ENCODE data around the gene DGCR2. TPM values are rescaled to one million over a fixed set of nuclear protein-coding genes. Genes with fewer than 3 reads are reported as not detected.

Gene DGCR2
- total and polyA plus RNA-seq, 4 donors = 61.5 to 123 (median 94.6) TPM

GRCh38 chr22:19146215-19146968 lies 24.2 kb upstream of the DGCR2 start:
- WGBS (ENCODE audit: insufficient coverage) = 83% methylated on average over 8 of the region's 11 CpGs
- H3K27ac ChIP-seq (ENCODE audit: low read depth, low read length) = no peak overlapping the region
- peaks cover 42% of the 10 kb centered on the region for H3K27me3 ChIP-seq (ENCODE audit: control insufficient read depth, insufficient read depth, low read length)
- DNase-seq (ENCODE audit: low read depth in 4 of 6, low spot score in 6 of 6) = no peak
- H3K36me3 ChIP-seq (ENCODE audit: control insufficient read depth, insufficient read depth, low read length) = peaks cover 12% of the 10 kb centered on the region
- H3K9me3 ChIP-seq (ENCODE audit: control insufficient read depth, insufficient read depth, low read length) = no peaks in the 10 kb centered on the region
- H3K4me1 ChIP-seq (ENCODE audit: control insufficient read depth, insufficient read depth, low read length) = peaks cover 17% of the 10 kb centered on the region
- no peak overlapping the region for H3K4me3 ChIP-seq (ENCODE audit: low read depth, low read length)

GRCh38 chr22:19143967-19144400 lies 21.8 kb upstream of the DGCR2 start:
- Histone ChIP-seq H3K4me3 (ENCODE audit: low read depth, low read length) (peak overlapping the region; percentile 91), H3K9me3 (ENCODE audit: control insufficient read depth, insufficient read depth, low read length) (no peaks in the 10 kb centered on the region), H3K4me1 (ENCODE audit: control insufficient read depth, insufficient read depth, low read length) (peaks cover 15% of the 10 kb centered on the region), H3K27me3 (ENCODE audit: control insufficient read depth, insufficient read depth, low read length) (peaks cover 27% of the 10 kb centered on the region), H3K36me3 (ENCODE audit: control insufficient read depth, insufficient read depth, low read length) (peaks cover 35% of the 10 kb centered on the region), H3K27ac (ENCODE audit: low read depth, low read length) (peak overlapping the region; percentile 43)
- WGBS (ENCODE audit: insufficient coverage) = 2% methylated on average over 17 of the region's 17 CpGs
- no peak for DNase-seq (ENCODE audit: low read depth in 4 of 6, low spot score in 6 of 6)

- peaks cover 13% of the 10 kb centered on the region for H3K4me1 ChIP-seq (ENCODE audit: control insufficient read depth, insufficient read depth, low read length)
- H3K27ac ChIP-seq (ENCODE audit: low read depth, low read length) = no peak overlapping the region
- H3K9me3 ChIP-seq (ENCODE audit: control insufficient read depth, insufficient read depth, low read length) = no peaks in the 10 kb centered on the region
- H3K4me3 ChIP-seq (ENCODE audit: low read depth, low read length) = no peak overlapping the region
- H3K36me3 ChIP-seq (ENCODE audit: control insufficient read depth, insufficient read depth, low read length) = peaks cover 43% of the 10 kb centered on the region
- WGBS (ENCODE audit: insufficient coverage) = 94% methylated on average over 4 of the region's 5 CpGs
- no peak for DNase-seq (ENCODE audit: low read depth in 4 of 6, low spot score in 6 of 6)
- H3K27me3 ChIP-seq (ENCODE audit: control insufficient read depth, insufficient read depth, low read length) = peaks cover 19% of the 10 kb centered on the region
Observed at GRCh38 chr22:19143212-19143611, 21.0 kb upstream of the DGCR2 start.

GRCh38 chr22:19142394-19142793 lies 20.2 kb upstream of the DGCR2 start:
- no peaks in the 10 kb centered on the region for H3K9me3 ChIP-seq (ENCODE audit: control insufficient read depth, insufficient read depth, low read length)
- peaks cover 51% of the 10 kb centered on the region for H3K36me3 ChIP-seq (ENCODE audit: control insufficient read depth, insufficient read depth, low read length)
- DNase-seq (ENCODE audit: low read depth in 4 of 6, low spot score in 6 of 6) = no peak
- H3K4me1 ChIP-seq (ENCODE audit: control insufficient read depth, insufficient read depth, low read length) = peaks cover 13% of the 10 kb centered on the region
- H3K27me3 ChIP-seq (ENCODE audit: control insufficient read depth, insufficient read depth, low read length) = peaks cover 11% of the 10 kb centered on the region
- no peak overlapping the region for H3K27ac ChIP-seq (ENCODE audit: low read depth, low read length)
- H3K4me3 ChIP-seq (ENCODE audit: low read depth, low read length) = no peak overlapping the region
- over 99% methylated on average over 6 of the region's 9 CpGs for WGBS (ENCODE audit: insufficient coverage)

- Histone ChIP-seq H3K27ac (ENCODE audit: low read depth, low read length) (no peak overlapping the region), H3K27me3 (ENCODE audit: control insufficient read depth, insufficient read depth, low read length) (no peaks in the 10 kb centered on the region), H3K4me3 (ENCODE audit: low read depth, low read length) (no peak overlapping the region), H3K9me3 (ENCODE audit: control insufficient read depth, insufficient read depth, low read length) (no peaks in the 10 kb centered on the region), H3K36me3 (ENCODE audit: control insufficient read depth, insufficient read depth, low read length) (peaks cover 72% of the 10 kb centered on the region), H3K4me1 (ENCODE audit: control insufficient read depth, insufficient read depth, low read length) (peaks cover 13% of the 10 kb centered on the region)
- WGBS (ENCODE audit: insufficient coverage) = 94% methylated on average over 5 of the region's 5 CpGs
- DNase-seq (ENCODE audit: low read depth in 4 of 6, low spot score in 6 of 6) = no peak
Observed at GRCh38 chr22:19139974-19140373, 17.8 kb upstream of the DGCR2 start.

- H3K4me3 ChIP-seq (ENCODE audit: low read depth, low read length) = no peak overlapping the region
- WGBS (ENCODE audit: insufficient coverage) = 94% methylated on average over 9 of the region's 9 CpGs
- H3K9me3 ChIP-seq (ENCODE audit: control insufficient read depth, insufficient read depth, low read length) = no peaks in the 10 kb centered on the region
- H3K4me1 ChIP-seq (ENCODE audit: control insufficient read depth, insufficient read depth, low read length) = peaks cover 10% of the 10 kb centered on the region
- peaks cover 82% of the 10 kb centered on the region for H3K36me3 ChIP-seq (ENCODE audit: control insufficient read depth, insufficient read depth, low read length)
- no peaks in the 10 kb centered on the region for H3K27me3 ChIP-seq (ENCODE audit: control insufficient read depth, insufficient read depth, low read length)
- no peak overlapping the region for H3K27ac ChIP-seq (ENCODE audit: low read depth, low read length)
- no peak for DNase-seq (ENCODE audit: low read depth in 4 of 6, low spot score in 6 of 6)
Observed at GRCh38 chr22:19139001-19139356, 16.8 kb upstream of the DGCR2 start.

- no peak for DNase-seq (ENCODE audit: low read depth in 4 of 6, low spot score in 6 of 6)
- Histone ChIP-seq H3K36me3 (ENCODE audit: control insufficient read depth, insufficient read depth, low read length) (peaks cover 87% of the 10 kb centered on the region), H3K27me3 (ENCODE audit: control insufficient read depth, insufficient read depth, low read length) (no peaks in the 10 kb centered on the region), H3K4me3 (ENCODE audit: low read depth, low read length) (no peak overlapping the region), H3K4me1 (ENCODE audit: control insufficient read depth, insufficient read depth, low read length) (peaks cover 4% of the 10 kb centered on the region), H3K9me3 (ENCODE audit: control insufficient read depth, insufficient read depth, low read length) (no peaks in the 10 kb centered on the region), H3K27ac (ENCODE audit: low read depth, low read length) (no peak overlapping the region)
- WGBS (ENCODE audit: insufficient coverage) = 78% methylated on average over 11 of the region's 15 CpGs
Observed at GRCh38 chr22:19138217-19139000, 16.2 kb upstream of the DGCR2 start.

GRCh38 chr22:19137384-19138216 lies 15.4 kb upstream of the DGCR2 start:
- H3K27me3 ChIP-seq (ENCODE audit: control insufficient read depth, insufficient read depth, low read length) = no peaks in the 10 kb centered on the region
- no peak overlapping the region for H3K27ac ChIP-seq (ENCODE audit: low read depth, low read length)
- peaks cover 94% of the 10 kb centered on the region for H3K36me3 ChIP-seq (ENCODE audit: control insufficient read depth, insufficient read depth, low read length)
- H3K9me3 ChIP-seq (ENCODE audit: control insufficient read depth, insufficient read depth, low read length) = no peaks in the 10 kb centered on the region
- no peak for DNase-seq (ENCODE audit: low read depth in 4 of 6, low spot score in 6 of 6)
- H3K4me3 ChIP-seq (ENCODE audit: low read depth, low read length) = no peak overlapping the region
- H3K4me1 ChIP-seq (ENCODE audit: control insufficient read depth, insufficient read depth, low read length) = no peaks in the 10 kb centered on the region
- 97% methylated on average over 11 of the region's 11 CpGs for WGBS (ENCODE audit: insufficient coverage)

GRCh38 chr22:19136915-19137314 lies 14.7 kb upstream of the DGCR2 start:
- Histone ChIP-seq H3K9me3 (ENCODE audit: control insufficient read depth, insufficient read depth, low read length) (no peaks in the 10 kb centered on the region), H3K27me3 (ENCODE audit: control insufficient read depth, insufficient read depth, low read length) (no peaks in the 10 kb centered on the region), H3K27ac (ENCODE audit: low read depth, low read length) (no peak overlapping the region), H3K36me3 (ENCODE audit: control insufficient read depth, insufficient read depth, low read length) (peaks cover 94% of the 10 kb centered on the region), H3K4me3 (ENCODE audit: low read depth, low read length) (no peak overlapping the region), H3K4me1 (ENCODE audit: control insufficient read depth, insufficient read depth, low read length) (no peaks in the 10 kb centered on the region)
- WGBS (ENCODE audit: insufficient coverage) = 96% methylated on average over 10 of the region's 10 CpGs
- DNase-seq (ENCODE audit: low read depth in 4 of 6, low spot score in 6 of 6) = no peak
